Astrocyte (in vitro differentiated cells and primary cell): ENCODE data around the gene EML5. TPM values are rescaled to one million over a fixed set of nuclear protein-coding genes. Genes with fewer than 3 reads are reported as not detected.

Source experiments
- DNase-seq: peaks from one replicate; pipeline ENCODE4 v3.0.0-alpha.2; 2010; ENCODE audit warnings: low read depth
- FAIRE-seq: peaks from 2 replicates; lab custom pipeline; 2011; peaks lifted over from hg19 to GRCh38; lab: Jason Lieb, UNC
- H2AFZ ChIP-seq: 2 replicates; pipeline ENCODE4 v1.6.0; 2012; ENCODE audit warnings: low read depth, low read length, inconsistent platforms
- H3K27ac ChIP-seq: 2 replicates; pipeline ENCODE4 v1.5.1; 2011; ENCODE audit warnings: low read depth, low read length, inconsistent platforms
- H3K27me3 ChIP-seq: 2 replicates; pipeline ENCODE4 v1.6.0; 2011; ENCODE audit warnings: low read length, inconsistent platforms; ENCODE audit not compliant: insufficient read depth
- H3K36me3 ChIP-seq: 2 replicates; pipeline ENCODE4 v1.5.1; 2011; ENCODE audit warnings: low read length, inconsistent platforms; ENCODE audit not compliant: insufficient read depth
- H3K4me1 ChIP-seq: 2 replicates; pipeline ENCODE4 v1.5.1; 2011; ENCODE audit warnings: low read length, inconsistent platforms; ENCODE audit not compliant: insufficient read depth
- H3K4me2 ChIP-seq: 2 replicates; pipeline ENCODE4 v1.6.0; 2012; ENCODE audit warnings: low read length, inconsistent platforms
- H3K4me3 ChIP-seq: 2 replicates; pipeline ENCODE4 v1.5.1; 2011; ENCODE audit warnings: low read depth, mild to moderate bottlenecking, low read length, inconsistent platforms; ENCODE audit not compliant: insufficient read depth
- H3K79me2 ChIP-seq: 2 replicates; pipeline ENCODE4 v1.6.0; 2012; ENCODE audit warnings: mild to moderate bottlenecking, low read length, inconsistent platforms; ENCODE audit not compliant: insufficient read depth
- H3K9ac ChIP-seq: 2 replicates; pipeline ENCODE4 v1.6.0; 2012; ENCODE audit warnings: mild to moderate bottlenecking, low read length, inconsistent platforms
- H3K9me3 ChIP-seq: 2 replicates; pipeline ENCODE4 v1.5.1; 2012; ENCODE audit warnings: low read depth, mild to moderate bottlenecking, low read length, inconsistent platforms; ENCODE audit not compliant: insufficient read depth
- H4K20me1 ChIP-seq: 2 replicates; pipeline ENCODE4 v1.6.0; 2012; ENCODE audit warnings: low read length, inconsistent platforms; ENCODE audit not compliant: insufficient read depth
- H3K27ac Mint-ChIP-seq: one replicate; pipeline ENCODE4 v1.8.0; 2021; ENCODE audit warnings: mild to moderate bottlenecking, mixed read lengths; ENCODE audit not compliant: unreplicated experiment
- H3K27me3 Mint-ChIP-seq: one replicate; pipeline ENCODE4 v1.8.0; 2021; ENCODE audit warnings: low read depth, mixed read lengths; ENCODE audit not compliant: unreplicated experiment
- H3K36me3 Mint-ChIP-seq: one replicate; pipeline ENCODE4 v1.8.0; 2021; ENCODE audit warnings: low read depth, mixed read lengths; ENCODE audit not compliant: unreplicated experiment
- H3K4me1 Mint-ChIP-seq: one replicate; pipeline ENCODE4 v1.8.0; 2021; ENCODE audit warnings: low read depth, mixed read lengths; ENCODE audit not compliant: unreplicated experiment
- H3K4me3 Mint-ChIP-seq: one replicate; pipeline ENCODE4 v1.8.0; 2021; ENCODE audit warnings: mild to moderate bottlenecking, moderate library complexity, mixed read lengths; ENCODE audit not compliant: unreplicated experiment
- H3K9me3 Mint-ChIP-seq: one replicate; pipeline ENCODE4 v1.8.0; 2021; ENCODE audit warnings: mild to moderate bottlenecking, mixed read lengths; ENCODE audit not compliant: unreplicated experiment
- EZH2 ChIP-seq: IDR thresholded peaks from 2 replicates; pipeline ENCODE4 v1.6.1; 2012; ENCODE audit warnings: mild to moderate bottlenecking, low read length, inconsistent platforms; ENCODE audit not compliant: insufficient read depth
- total RNA-seq: library from RNA; stranded (reverse); gene quantifications from 2 replicates; pipeline ENCODE4 v1.2.1, GENCODE V29; 2021
- TF ChIP-seq, protein P1 (sequence below): IDR thresholded peaks from 2 replicates; pipeline ENCODE4 v1.5.1; 2011; ENCODE audit warnings: low read depth, mild to moderate bottlenecking, inconsistent platforms, low read length, moderate library complexity; ENCODE audit not compliant: insufficient read depth

The EML5 gene
- total RNA-seq, 1 donor from 2014 or later = 0.05 TPM

DNA sequence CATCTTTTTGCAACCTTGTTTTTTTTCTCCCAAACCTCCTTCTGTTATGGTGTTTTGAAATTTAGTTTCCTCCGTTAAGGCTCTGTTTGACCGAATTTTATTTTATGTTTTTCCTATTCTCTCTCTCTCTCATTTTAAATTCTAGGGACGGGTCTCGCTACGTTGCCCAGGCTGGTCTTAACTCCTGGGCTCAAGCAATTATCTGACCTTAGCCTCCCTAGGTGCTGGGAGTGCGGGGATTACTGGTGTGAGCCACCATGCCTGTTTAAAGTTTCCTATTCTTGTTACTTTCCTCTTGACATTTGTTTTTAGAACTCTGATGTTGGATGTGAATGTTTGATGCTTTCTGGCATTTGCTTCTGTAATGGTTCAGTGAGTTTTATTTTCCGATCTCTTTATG lies 228.9 kb downstream of the EML5 start:
- no peak for FAIRE-seq
- H3K4me3 Mint-ChIP-seq = peak overlapping the region; percentile 99

DNA sequence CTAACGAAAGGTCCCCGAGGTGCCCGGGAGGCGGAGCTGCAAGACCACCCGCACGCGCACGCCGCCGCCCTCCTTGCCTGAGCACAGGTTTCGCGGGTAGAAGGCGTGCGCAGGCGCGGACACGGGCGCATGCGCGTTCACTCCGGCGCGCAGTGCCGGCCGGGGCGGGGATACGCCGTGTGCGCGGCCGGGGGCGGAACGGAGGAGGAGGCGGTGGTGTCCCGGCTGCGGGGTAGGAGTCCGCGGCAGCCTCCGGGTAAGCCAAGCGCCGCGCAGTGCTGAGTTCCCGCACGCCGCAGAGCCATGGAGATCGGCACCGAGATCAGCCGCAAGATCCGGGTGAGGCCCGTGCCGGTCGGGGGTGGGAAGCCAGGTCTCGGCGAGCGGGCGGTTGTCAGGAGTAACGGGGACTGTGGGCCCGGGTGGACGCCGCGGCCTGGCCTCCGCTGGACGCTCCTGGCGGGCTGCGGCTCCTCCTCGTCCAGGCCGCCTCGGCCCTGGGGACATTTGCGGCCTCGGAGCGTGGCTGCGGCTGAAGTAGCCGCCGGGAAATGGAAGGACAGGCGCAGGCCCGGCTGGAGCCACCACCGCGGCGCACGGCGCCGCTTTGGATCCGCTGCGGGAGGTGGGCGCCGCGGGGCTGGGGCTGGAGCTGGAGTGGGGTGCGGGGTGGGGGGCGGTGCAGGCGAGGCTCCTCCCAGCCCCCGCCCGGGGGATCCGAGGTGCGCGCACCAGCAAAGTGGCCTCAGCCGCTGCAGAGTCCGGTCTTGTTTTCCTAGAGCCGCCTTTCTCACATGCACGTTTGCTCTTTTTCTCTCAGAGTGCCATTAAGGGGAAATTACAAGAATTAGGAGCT lies 229.7 kb downstream of the EML5 start, which contains the start of gene ZC3H14:
Gene ZC3H14, plus strand, starts transcription at position 207 of the 856 bp plus-strand sequence. Its CDS starts 97 bp downstream, at position 304.
- H3K36me3 Mint-ChIP-seq = no peaks in the 10 kb centered on the region
- peak within 1 kb of the TSS; percentile 94 for H3K9ac ChIP-seq
- H2AFZ ChIP-seq = peak within 1 kb of the TSS; percentile 99

More for the DNA sequence above, 228.9 kb downstream of the EML5 start:
- TF ChIP-seq, protein P1, sequence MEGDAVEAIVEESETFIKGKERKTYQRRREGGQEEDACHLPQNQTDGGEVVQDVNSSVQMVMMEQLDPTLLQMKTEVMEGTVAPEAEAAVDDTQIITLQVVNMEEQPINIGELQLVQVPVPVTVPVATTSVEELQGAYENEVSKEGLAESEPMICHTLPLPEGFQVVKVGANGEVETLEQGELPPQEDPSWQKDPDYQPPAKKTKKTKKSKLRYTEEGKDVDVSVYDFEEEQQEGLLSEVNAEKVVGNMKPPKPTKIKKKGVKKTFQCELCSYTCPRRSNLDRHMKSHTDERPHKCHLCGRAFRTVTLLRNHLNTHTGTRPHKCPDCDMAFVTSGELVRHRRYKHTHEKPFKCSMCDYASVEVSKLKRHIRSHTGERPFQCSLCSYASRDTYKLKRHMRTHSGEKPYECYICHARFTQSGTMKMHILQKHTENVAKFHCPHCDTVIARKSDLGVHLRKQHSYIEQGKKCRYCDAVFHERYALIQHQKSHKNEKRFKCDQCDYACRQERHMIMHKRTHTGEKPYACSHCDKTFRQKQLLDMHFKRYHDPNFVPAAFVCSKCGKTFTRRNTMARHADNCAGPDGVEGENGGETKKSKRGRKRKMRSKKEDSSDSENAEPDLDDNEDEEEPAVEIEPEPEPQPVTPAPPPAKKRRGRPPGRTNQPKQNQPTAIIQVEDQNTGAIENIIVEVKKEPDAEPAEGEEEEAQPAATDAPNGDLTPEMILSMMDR = no peak
- no peak for TF ChIP-seq EZH2
- peak overlapping the region; percentile 94 for H3K4me3 ChIP-seq
- no peaks in the 10 kb centered on the region for H3K9me3 ChIP-seq
- peak overlapping the region; percentile 91 for H3K4me2 ChIP-seq
- Mint-ChIP-seq H3K9me3 (no peaks in the 10 kb centered on the region), H3K36me3 (no peaks in the 10 kb centered on the region), H3K27ac (peak overlapping the region; percentile 91), H3K4me1 (peaks cover 2% of the 10 kb centered on the region), H3K27me3 (no peaks in the 10 kb centered on the region)
- H4K20me1 ChIP-seq = peaks cover 24% of the 10 kb centered on the region
- H3K27ac ChIP-seq = peak overlapping the region; percentile 94
- H3K36me3 ChIP-seq = peaks cover 16% of the 10 kb centered on the region
- no peak overlapping the region for H2AFZ ChIP-seq
- no peak for DNase-seq
- peaks cover 11% of the 10 kb centered on the region for H3K4me1 ChIP-seq
- H3K27me3 ChIP-seq = no peaks in the 10 kb centered on the region
- peak overlapping the region; percentile 94 for H3K9ac ChIP-seq
- peaks cover 47% of the 10 kb centered on the region for H3K79me2 ChIP-seq

More for the DNA sequence above, 229.7 kb downstream of the EML5 start, which contains the start of gene ZC3H14:
- peaks cover 2% of the 10 kb centered on the region for H3K4me1 Mint-ChIP-seq
- H3K4me2 ChIP-seq = peak within 1 kb of the TSS; percentile 91
- no peaks in the 10 kb centered on the region for H3K9me3 Mint-ChIP-seq
- TF ChIP-seq EZH2 = no peak
- TF ChIP-seq, protein P1 = no peak
- peak within 1 kb of the TSS; percentile 94 for H3K27ac ChIP-seq
- peaks cover 8% of the 10 kb centered on the region for H3K36me3 ChIP-seq
- FAIRE-seq = no peak
- no peaks in the 10 kb centered on the region for H3K27me3 Mint-ChIP-seq
- H3K4me3 Mint-ChIP-seq = peak within 1 kb of the TSS; percentile 99
- peaks cover 11% of the 10 kb centered on the region for H3K4me1 ChIP-seq
- H3K4me3 ChIP-seq = peak within 1 kb of the TSS; percentile 94
- peak within 1 kb of the TSS; percentile 91 for H3K27ac Mint-ChIP-seq
- no peaks in the 10 kb centered on the region for H3K9me3 ChIP-seq
- peak; percentile 64 for DNase-seq
- H3K27me3 ChIP-seq = no peaks in the 10 kb centered on the region
- H4K20me1 ChIP-seq = peaks cover 22% of the 10 kb centered on the region
- peaks cover 44% of the 10 kb centered on the region for H3K79me2 ChIP-seq
